RWPE2 (cell line): ENCODE data around the gene SFRP2.

Experiments used
- ATAC-seq: fragments of 200-7000 bp; cut with Tn5 transposase; 3 replicates; pipeline ENCODE4 v1.9.1; 2021; ENCODE audit warnings: low read depth
- DNase-seq: peaks from one replicate; pipeline ENCODE4 v3.0.0-alpha.2; 2020; ENCODE audit warnings: low spot score
- H3K27ac ChIP-seq: fragments of 450-650 bp; 2 replicates; pipeline ENCODE4 v1.5.1; 2017; ENCODE audit warnings: mild to moderate bottlenecking; ENCODE audit not compliant: poor library complexity, severe bottlenecking
- H3K27me3 ChIP-seq: fragments of 250-450 bp; sonication (Bioruptor Pico); 2 replicates; pipeline ENCODE4 v1.5.1; 2021; ENCODE audit warnings: mild to moderate bottlenecking, moderate library complexity; ENCODE audit not compliant: insufficient read depth, poor library complexity, severe bottlenecking
- H3K36me3 ChIP-seq: fragments of 250-450 bp; sonication (Bioruptor Pico); 2 replicates; pipeline ENCODE4 v1.5.1; 2020; ENCODE audit warnings: low read depth, mild to moderate bottlenecking, moderate library complexity
- H3K4me1 ChIP-seq: fragments of 250-450 bp; sonication (Bioruptor Pico); 2 replicates; pipeline ENCODE4 v1.5.1; 2021; ENCODE audit warnings: mild to moderate bottlenecking, moderate library complexity; ENCODE audit not compliant: insufficient read depth, poor library complexity, severe bottlenecking
- H3K4me3 ChIP-seq: fragments of 250-450 bp; sonication (Bioruptor Pico); 2 replicates; pipeline ENCODE4 v1.5.1; 2021; ENCODE audit warnings: mild to moderate bottlenecking, moderate library complexity; ENCODE audit not compliant: severe bottlenecking
- H3K9me3 ChIP-seq: fragments of 250-450 bp; sonication (Bioruptor Pico); 2 replicates; pipeline ENCODE4 v1.5.1; 2021; ENCODE audit warnings: mild to moderate bottlenecking, moderate library complexity; ENCODE audit not compliant: severe bottlenecking
- TF ChIP-seq, protein P1 (sequence below): fragments of 450-650 bp; IDR thresholded peaks from one replicate; pipeline ENCODE4 v1.5.1; 2017; ENCODE audit warnings: mild to moderate bottlenecking, moderate library complexity; ENCODE audit not compliant: poor library complexity, severe bottlenecking

The SFRP2 gene

DNA sequence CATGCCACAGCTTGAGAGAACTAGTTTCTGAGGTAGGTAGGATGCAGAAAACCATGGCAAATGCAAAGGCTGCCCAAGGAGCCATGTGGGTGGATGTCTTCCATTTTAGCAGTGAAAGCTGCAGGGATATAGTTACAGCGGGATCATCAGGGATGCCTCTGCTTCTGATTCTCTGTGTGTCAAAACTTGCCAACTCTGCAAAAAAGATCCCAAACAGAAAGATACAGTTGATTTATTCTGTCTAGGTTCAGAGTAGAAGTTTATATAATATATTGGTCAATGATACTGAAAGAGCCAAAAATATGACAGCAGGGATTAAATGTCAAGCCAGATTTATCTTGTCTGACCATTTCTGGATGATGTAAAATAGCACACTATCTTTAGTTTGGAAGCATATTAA, 42.4 kb upstream of the SFRP2 start:
- TF ChIP-seq, protein P1, sequence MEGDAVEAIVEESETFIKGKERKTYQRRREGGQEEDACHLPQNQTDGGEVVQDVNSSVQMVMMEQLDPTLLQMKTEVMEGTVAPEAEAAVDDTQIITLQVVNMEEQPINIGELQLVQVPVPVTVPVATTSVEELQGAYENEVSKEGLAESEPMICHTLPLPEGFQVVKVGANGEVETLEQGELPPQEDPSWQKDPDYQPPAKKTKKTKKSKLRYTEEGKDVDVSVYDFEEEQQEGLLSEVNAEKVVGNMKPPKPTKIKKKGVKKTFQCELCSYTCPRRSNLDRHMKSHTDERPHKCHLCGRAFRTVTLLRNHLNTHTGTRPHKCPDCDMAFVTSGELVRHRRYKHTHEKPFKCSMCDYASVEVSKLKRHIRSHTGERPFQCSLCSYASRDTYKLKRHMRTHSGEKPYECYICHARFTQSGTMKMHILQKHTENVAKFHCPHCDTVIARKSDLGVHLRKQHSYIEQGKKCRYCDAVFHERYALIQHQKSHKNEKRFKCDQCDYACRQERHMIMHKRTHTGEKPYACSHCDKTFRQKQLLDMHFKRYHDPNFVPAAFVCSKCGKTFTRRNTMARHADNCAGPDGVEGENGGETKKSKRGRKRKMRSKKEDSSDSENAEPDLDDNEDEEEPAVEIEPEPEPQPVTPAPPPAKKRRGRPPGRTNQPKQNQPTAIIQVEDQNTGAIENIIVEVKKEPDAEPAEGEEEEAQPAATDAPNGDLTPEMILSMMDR = no peak
- H3K27me3 ChIP-seq = no peaks in the 10 kb centered on the region
- no peak for DNase-seq
- no peak overlapping the region for H3K27ac ChIP-seq
- no peak overlapping the region for H3K4me3 ChIP-seq
- H3K9me3 ChIP-seq = no peaks in the 10 kb centered on the region
- H3K4me1 ChIP-seq = no peaks in the 10 kb centered on the region
- no peaks in the 10 kb centered on the region for H3K36me3 ChIP-seq
- ATAC-seq = no peak

DNA sequence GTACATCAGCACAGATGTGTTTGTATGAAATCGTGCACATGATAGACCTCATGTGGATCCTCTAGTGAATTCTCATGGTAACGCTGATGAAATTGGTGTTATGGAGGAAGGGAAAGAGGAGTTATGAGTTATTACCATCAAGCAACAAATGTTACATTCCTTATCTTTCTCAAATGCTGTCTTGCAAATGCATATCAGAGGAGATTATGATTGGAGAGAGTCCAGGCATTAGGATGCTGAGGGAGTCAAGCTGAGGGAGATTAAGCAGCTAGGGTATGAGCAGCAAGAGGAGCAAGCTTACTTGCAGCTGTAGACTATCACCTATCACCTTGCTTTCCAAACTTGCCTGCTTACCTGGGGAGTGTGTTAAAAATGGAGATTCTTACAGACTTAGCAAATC, 36.8 kb upstream of the SFRP2 start:
- Histone ChIP-seq H3K36me3 (no peaks in the 10 kb centered on the region), H3K27ac (no peak overlapping the region), H3K4me1 (no peaks in the 10 kb centered on the region), H3K4me3 (no peak overlapping the region), H3K27me3 (no peaks in the 10 kb centered on the region), H3K9me3 (no peaks in the 10 kb centered on the region)
- DNase-seq = no peak
- TF ChIP-seq, protein P1 = no peak
- no peak for ATAC-seq

DNA sequence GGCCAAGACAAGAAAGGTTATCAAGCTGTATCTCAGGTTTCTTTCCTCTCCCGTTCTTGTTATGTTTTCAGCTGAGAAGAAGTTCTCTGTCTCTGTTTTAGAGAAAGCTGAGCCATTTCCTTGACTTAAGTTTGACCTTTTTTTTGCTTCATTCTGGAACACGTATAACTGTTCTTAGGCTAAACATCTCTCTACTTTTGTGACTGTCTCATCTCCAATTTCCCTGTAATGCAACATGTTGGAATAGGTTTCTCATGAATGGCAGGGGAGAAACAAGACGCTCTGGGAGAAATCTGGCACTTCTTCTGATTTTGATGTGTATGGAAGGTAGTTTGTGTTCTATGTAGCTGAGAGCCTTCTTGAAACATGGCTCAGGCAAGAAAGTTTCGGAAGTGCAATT, 36.2 kb upstream of the SFRP2 start:
- H3K36me3 ChIP-seq = no peaks in the 10 kb centered on the region
- ATAC-seq (no peak), DNase-seq (no peak)
- no peaks in the 10 kb centered on the region for H3K27me3 ChIP-seq
- no peak overlapping the region for H3K27ac ChIP-seq
- no peaks in the 10 kb centered on the region for H3K4me1 ChIP-seq
- H3K4me3 ChIP-seq = no peak overlapping the region
- TF ChIP-seq, protein P1 = no peak
- no peaks in the 10 kb centered on the region for H3K9me3 ChIP-seq

DNA sequence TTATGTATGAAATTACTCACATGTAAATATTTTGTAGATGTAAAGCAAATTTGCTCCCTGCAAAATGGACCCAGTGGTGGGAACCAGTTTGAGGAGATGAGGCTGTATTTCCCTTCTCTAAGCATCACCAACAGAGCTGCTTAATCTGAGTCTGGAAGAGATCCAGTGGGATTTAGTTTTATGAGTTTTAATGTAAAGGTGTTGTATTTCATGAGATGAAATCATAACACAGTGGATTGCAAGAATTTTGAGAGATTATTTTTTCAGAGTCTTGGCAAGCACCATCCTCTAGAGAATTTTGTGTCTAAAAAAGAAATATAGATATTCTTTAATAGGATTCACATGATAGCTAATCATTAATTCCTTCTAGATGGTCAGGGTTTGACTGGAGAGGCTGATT, 35.6 kb upstream of the SFRP2 start:
- no peak for DNase-seq
- Histone ChIP-seq H3K27ac (no peak overlapping the region), H3K36me3 (no peaks in the 10 kb centered on the region), H3K27me3 (no peaks in the 10 kb centered on the region), H3K9me3 (no peaks in the 10 kb centered on the region), H3K4me1 (no peaks in the 10 kb centered on the region), H3K4me3 (no peak overlapping the region)
- no peak for ATAC-seq
- TF ChIP-seq, protein P1 = no peak

DNA sequence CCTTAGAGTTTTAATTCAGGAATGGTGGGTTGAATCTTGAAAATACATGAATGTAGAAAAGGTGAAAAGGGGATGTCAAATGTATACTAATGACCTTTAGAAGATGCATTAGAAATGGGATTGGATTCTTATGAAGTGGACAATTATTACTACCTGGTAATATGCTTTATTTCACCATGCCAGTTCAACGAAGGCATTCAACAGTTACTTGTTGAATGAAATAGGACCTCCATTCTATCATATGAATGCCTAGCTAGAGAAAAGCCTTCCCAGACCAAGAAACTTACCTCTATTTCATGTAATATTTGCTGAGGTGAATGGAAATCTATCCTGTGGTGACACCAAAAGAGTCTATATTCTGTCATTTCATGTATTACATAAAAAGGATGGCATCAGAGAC, 34.6 kb upstream of the SFRP2 start:
- Histone ChIP-seq H3K27me3 (no peaks in the 10 kb centered on the region), H3K27ac (no peak overlapping the region), H3K36me3 (no peaks in the 10 kb centered on the region), H3K4me1 (no peaks in the 10 kb centered on the region), H3K9me3 (no peaks in the 10 kb centered on the region), H3K4me3 (no peak overlapping the region)
- ATAC-seq (no peak), DNase-seq (no peak)
- TF ChIP-seq, protein P1 = no peak
